RWPE1 (cell line): ENCODE data around the gene ZNF765.
"Not testable (repeated sequence)": the region's sequence is repeated elsewhere in the genome, so short reads cannot be mapped to it uniquely, and the experiment has no call there.

Experiments
- CTCF ChIA-PET: fragments of 350-600 bp; sonication (Branson Sonifier 250); formaldehyde crosslinking; extraction: SDS; loops from one replicate; lab custom pipeline; 2021; lab: Yijun Ruan, JAX
- POLR2A ChIA-PET: fragments of 400-600 bp; formaldehyde crosslinking; extraction: SDS; loops from one replicate; lab custom pipeline; 2020; ENCODE audit warnings: antibody characterized with exemption; ENCODE audit not compliant: low non-redundant PET; lab: Yijun Ruan, JAX
- DNase-seq: peaks from one replicate; pipeline ENCODE4 v3.0.0; 2012; ENCODE audit warnings: low spot score
- H3K27ac ChIP-seq: fragments of 450-650 bp; 2 replicates; pipeline ENCODE4 v1.5.1; 2017
- CTCF ChIP-seq: fragments of 450-650 bp; conservative IDR thresholded peaks from 2 replicates; pipeline ENCODE4 v1.5.1; 2017; ENCODE audit warnings: low read depth, mild to moderate bottlenecking

The ZNF765 gene

DNA sequence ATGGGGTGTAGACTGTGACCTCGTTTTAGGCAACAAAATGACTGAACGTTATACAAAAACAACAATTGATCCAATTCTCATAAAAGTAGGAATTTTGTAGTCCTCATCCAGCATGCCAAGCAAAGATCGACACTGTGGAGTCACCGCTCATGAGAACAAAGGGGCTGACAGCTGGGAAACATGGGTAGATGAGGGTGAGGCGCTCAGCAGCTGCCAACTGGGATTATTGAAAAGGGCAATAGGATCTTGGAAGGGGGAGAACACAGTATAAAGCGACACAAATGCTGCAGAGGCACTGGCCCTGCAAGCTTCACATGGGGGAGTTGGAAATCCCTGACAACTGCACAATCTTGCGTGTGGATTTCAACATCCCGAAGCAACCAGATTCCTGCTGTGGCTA, 5.4 kb upstream of the ZNF765 start:
- CTCF ChIA-PET = no interaction called here
- DNase-seq = no peak
- no peak for TF ChIP-seq CTCF
- POLR2A ChIA-PET = interaction anchor here (0.5 kb wide), 1 partner anchor 202 kb away, joined by 5 read pairs; no protein-coding TSS in a partner anchor
- H3K27ac ChIP-seq = no peak overlapping the region

DNA sequence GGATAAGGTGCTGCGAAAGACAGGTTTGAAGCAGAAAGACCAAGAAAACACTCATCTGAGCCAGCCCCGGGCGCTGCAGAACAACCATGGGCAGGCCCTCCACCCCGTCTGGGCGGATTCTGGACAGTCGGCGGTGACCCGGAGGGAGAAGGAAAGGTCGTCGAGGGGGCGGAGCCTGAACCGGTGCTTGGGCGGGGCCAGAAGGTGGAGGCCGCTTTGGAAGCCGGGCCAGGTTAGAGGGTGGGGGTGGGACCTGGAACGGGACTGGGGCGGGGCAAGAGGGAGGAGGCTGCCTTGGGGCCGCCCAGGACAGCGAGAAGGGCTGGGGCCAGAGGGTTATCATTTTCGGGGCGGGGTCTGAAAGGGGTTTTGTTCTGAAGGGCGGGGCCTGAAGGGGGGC, 5.0 kb upstream of the ZNF765 start:
- TF ChIP-seq CTCF = no peak
- POLR2A ChIA-PET = interaction anchor here (0.5 kb wide), 1 partner anchor 202 kb away, joined by 5 read pairs; no protein-coding TSS in a partner anchor
- H3K27ac ChIP-seq = no peak overlapping the region
- no peak for DNase-seq
- CTCF ChIA-PET = no interaction called here

DNA sequence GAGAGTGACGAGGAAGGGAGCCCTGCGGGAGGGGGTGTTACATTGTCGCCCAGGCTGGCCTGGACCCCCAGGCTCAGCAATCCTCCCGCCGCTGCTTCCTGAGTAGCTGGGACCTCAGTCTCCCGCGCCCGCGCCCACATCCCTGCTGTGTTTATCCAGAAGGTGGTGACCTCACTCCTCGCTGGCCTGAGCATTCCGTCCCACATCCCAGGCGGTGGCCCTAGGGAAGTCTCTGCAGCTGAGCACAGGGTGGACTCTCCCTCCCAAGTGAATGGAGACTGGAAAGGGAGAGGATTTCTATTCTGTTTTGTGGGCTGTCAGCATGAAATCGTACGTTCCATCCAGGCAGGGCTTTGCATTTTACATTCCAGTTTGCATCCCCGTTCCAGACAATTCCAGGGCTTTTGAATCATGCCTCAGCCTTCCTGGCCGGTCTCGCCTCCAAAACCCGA, 401 bp upstream of the ZNF765 start:
- ChIA-PET POLR2A (interaction anchor here (0.6 kb wide), 1 partner anchor 1650 kb away, joined by 4 read pairs; no protein-coding TSS in a partner anchor), CTCF (interaction anchor here (0.6 kb wide), 1 partner anchor 56 kb away, joined by 3 read pairs; no protein-coding TSS in a partner anchor)
- DNase-seq = no peak
- H3K27ac ChIP-seq = peak overlapping the region; percentile 88
- no peak for TF ChIP-seq CTCF

DNA sequence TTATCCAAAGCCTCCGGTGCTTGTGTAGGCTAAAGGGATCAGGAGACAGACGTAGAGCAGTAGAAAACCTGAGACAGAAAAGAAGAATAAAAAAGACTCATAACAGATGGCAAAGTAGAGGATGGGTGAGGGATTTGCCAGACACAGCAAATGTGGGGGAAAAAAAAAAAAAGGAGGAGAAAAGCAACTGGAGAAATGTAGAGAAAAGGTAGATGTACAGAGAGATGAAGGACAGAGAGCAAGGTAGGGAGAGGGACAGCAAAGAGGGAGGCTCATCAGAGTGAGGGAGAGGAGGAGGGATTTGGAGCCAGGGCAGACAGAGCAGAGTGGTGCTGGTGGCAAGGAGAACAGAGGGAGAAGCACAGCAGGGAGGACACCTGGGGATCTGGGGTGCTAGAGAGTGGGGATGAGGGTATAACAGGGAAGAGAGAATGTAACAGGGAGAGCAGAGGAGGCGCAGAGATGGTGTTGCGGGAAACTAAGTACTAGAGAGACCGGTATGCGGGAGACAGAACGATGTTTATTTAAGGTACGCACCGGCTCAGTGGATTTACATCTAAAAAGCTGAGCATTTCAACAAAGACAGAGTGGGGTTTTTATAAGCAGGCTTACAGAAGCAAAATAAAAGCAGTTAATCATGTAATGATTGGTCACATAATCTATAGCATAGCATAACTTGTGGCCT, 1.0 kb downstream of the ZNF765 start:
- peak overlapping the region; percentile 88 for H3K27ac ChIP-seq
- POLR2A ChIA-PET, DNase-seq: not testable (repeated sequence)
- CTCF ChIA-PET = interaction anchor here (0.6 to 0.7 kb wide), 2 partner anchors 33 to 99 kb away, joined by 3 to 5 read pairs; no protein-coding TSS in a partner anchor

GRCh38 chr19:53396525-53396868, 1.5 kb downstream of the ZNF765 start:
- H3K27ac ChIP-seq = no peak overlapping the region
- ChIA-PET CTCF (interaction anchor here (0.7 kb wide), 1 partner anchor 33 kb away, joined by 5 read pairs; no protein-coding TSS in a partner anchor), POLR2A (no interaction called here)
- no peak for TF ChIP-seq CTCF
- DNase-seq = no peak

DNA sequence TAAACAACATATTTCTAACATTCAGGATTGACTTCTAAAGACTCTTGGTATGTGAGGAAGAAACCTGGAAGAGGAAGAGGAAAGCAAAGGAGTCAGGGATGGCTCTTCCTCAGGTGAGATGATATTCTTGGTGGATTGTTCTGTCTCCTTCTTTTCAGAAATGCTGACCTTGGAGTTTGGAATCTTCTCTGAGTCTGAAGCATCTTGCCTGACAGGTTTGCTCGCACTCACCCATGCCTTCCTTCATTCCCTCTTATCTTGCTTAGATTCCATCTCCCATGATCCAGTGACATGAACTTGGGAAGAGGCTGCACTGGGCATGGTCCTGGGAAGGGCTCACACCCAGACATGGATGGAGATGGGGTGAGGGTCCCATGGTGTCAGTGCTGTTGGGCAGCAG, 3.0 kb downstream of the ZNF765 start:
- POLR2A ChIA-PET, CTCF ChIA-PET, DNase-seq, H3K27ac ChIP-seq: not testable (repeated sequence)

DNA sequence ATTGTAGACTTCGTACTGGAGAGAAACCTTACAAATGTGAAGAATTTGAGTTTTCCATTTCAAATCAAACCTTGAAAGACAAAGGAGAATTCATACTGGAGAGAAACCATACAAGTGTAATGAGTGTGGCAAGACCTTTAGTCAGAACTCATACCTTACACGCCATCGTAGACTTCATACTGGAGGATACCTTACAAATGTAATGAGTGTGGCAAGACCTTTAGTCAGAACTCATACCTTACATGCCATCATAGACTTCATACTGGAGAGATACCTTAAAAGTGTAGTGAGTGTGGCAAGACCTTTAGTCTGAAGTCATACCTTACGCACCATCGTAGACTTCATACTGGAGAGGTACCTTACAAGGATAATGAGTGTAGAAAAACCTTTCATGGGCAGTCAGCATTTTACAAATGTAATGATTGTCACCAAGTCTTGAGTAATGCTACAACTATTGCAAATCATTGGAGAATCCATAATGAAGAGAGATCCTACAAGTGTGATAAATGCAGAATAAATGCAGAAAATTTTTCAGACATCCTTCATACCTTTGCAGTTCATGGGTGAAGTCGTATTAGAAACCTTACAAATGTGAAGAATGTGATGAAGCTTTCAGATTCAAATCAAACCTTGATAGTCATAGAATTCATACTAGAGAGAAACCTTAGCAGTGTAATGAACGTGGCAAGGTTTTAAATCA, 14.7 kb downstream of the ZNF765 start:
- no peak for TF ChIP-seq CTCF
- no peak overlapping the region for H3K27ac ChIP-seq
- POLR2A ChIA-PET = no interaction called here
- DNase-seq = no peak
- CTCF ChIA-PET = no interaction called here

- POLR2A ChIA-PET, H3K27ac ChIP-seq, DNase-seq, CTCF ChIA-PET: not testable (repeated sequence)
Observed at GRCh38 chr19:53420520-53421315, 25.8 kb downstream of the ZNF765 start.
